Tibial nerve (tissue), 4 donors: ENCODE results near the gene CDH24. TPM values are rescaled to one million over a fixed set of nuclear protein-coding genes. Genes with fewer than 3 reads are reported as not detected.

ENCODE experiments used
- DNase-seq, 2 donors: peaks; one replicate each; pipeline ENCODE4 v3.0.0-alpha.2; 2019; ENCODE audit warnings: low spot score in 2 of 2
- H3K27ac ChIP-seq, 4 donors: fragments of 200-600 bp; sonication (generic) in 3 of 4; one replicate each; pipeline ENCODE4 v1.5.1; 2017 to 2019; ENCODE audit warnings: mild to moderate bottlenecking in 1 of 4
- H3K27me3 ChIP-seq, 2 donors: fragments of 200-600 bp; sonication (generic) in 1 of 2; one replicate each; pipeline versions ENCODE4 v1.5.1 to v1.6.0; 2017 to 2019
- H3K36me3 ChIP-seq, 3 donors: fragments of 200-600 bp; sonication (generic); one replicate each; pipeline ENCODE4 v1.5.1; 2018 to 2019
- H3K4me1 ChIP-seq, 4 donors: fragments of 200-600 bp; sonication (generic) in 3 of 4; one replicate each; pipeline ENCODE4 v1.5.1; 2017 to 2019
- H3K4me3 ChIP-seq, 4 donors: fragments of 200-600 bp; sonication (generic) in 3 of 4; one replicate each; pipeline ENCODE4 v1.5.1; 2017 to 2019; ENCODE audit warnings: mild to moderate bottlenecking in 1 of 4, moderate library complexity in 1 of 4
- H3K9me3 ChIP-seq, 4 donors: fragments of 200-600 bp; sonication (generic) in 3 of 4; one replicate each; pipeline ENCODE4 v1.5.1; 2017 to 2019
- EP300 ChIP-seq, 2 donors: sonication (generic); formaldehyde crosslinking; IDR thresholded peaks; one replicate each; pipeline ENCODE4 v1.6.1; 2017; ENCODE audit warnings: antibody characterized with exemption in 2 of 2, mild to moderate bottlenecking in 1 of 2
- POLR2A ChIP-seq, 2 donors: fragments of 450-650 bp; IDR thresholded peaks; one replicate each; pipeline ENCODE4 v1.6.1; 2017; ENCODE audit warnings: antibody characterized with exemption in 2 of 2, mild to moderate bottlenecking in 2 of 2, moderate library complexity in 2 of 2
- WGBS, 2 donors: methylation state at CpG; one replicate each; pipeline ENCODE4 v1.1.5; 2018; 5-methylcytosine and 5-hydroxymethylcytosine counted together
- total RNA-seq, 4 donors: library from RNA; depleted of rRNA; stranded (reverse); fragments of >200 nt; gene quantifications; one replicate each; pipeline ENCODE4 v1.1.0, GENCODE V29; 2016
- TF ChIP-seq, protein P1 (sequence below), 5 experiments: fragments of 200-600 bp in 3 of 5; fragments of 450-650 bp in 2 of 5; sonication (generic) in 3 of 5; IDR thresholded peaks; one replicate each; pipeline ENCODE4 v1.5.1; 2016 to 2019; ENCODE audit warnings: antibody characterized with exemption in 5 of 5, mild to moderate bottlenecking in 3 of 5, moderate library complexity in 2 of 5

The CDH24 gene
- total RNA-seq, 4 donors from 2014 or later = 3.9 to 11.1 (median 6.0) TPM

DNA sequence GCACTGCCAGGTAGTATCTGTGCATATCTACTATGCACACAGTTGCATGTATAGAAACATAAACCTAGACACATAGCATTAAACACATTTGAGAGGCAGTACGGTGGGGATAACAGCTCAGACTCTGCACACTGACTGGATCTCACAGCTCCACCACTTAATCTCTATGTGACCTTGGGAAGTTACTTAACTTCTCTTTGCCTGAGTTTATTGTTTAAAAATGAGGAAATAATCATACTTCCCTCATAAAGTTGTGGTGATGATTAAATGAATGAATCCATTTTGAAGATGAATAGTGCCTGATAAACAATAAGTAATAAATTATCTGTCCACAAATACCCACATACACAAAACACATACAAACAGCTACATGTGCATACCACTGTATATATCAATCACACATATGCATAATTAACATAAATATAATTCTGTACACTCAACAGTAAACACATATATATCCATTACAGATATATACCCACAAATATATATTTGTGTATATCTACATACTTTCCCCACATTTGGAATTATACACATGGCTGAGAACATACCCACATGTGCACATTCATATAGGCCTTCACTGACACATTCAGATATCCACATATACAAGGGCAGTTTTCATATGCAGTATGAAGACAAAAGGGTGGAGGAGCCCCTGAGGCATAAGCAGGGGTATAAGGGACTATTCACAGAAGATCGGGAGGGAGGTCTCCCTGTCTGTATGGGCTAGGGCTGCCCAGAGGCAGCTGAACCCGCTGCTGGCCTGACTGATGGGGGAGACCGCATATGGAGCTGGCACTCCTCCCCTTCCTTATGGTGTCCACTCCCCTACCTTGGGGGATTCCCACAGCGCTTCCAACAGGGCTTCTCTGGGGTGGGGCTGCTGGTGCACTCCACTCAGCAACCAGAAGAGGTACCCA, 5.9 kb downstream of the CDH24 start:
- TF ChIP-seq POLR2A (IDR thresholded peaks at IDR 0.05) (no peak), EP300 (IDR thresholded peaks at IDR 0.05) (no peak)
- TF ChIP-seq, protein P1, sequence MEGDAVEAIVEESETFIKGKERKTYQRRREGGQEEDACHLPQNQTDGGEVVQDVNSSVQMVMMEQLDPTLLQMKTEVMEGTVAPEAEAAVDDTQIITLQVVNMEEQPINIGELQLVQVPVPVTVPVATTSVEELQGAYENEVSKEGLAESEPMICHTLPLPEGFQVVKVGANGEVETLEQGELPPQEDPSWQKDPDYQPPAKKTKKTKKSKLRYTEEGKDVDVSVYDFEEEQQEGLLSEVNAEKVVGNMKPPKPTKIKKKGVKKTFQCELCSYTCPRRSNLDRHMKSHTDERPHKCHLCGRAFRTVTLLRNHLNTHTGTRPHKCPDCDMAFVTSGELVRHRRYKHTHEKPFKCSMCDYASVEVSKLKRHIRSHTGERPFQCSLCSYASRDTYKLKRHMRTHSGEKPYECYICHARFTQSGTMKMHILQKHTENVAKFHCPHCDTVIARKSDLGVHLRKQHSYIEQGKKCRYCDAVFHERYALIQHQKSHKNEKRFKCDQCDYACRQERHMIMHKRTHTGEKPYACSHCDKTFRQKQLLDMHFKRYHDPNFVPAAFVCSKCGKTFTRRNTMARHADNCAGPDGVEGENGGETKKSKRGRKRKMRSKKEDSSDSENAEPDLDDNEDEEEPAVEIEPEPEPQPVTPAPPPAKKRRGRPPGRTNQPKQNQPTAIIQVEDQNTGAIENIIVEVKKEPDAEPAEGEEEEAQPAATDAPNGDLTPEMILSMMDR (IDR thresholded peaks at IDR 0.05) = no peak
- Histone ChIP-seq H3K9me3 (no peaks in the 10 kb centered on the region), H3K36me3 (no peaks in the 10 kb centered on the region), H3K27me3 (no peaks in the 10 kb centered on the region), H3K4me3 (no peak overlapping the region), H3K4me1 (peaks cover 0 to 7% (median 2%) of the 10 kb centered on the region in 4 donors), H3K27ac (no peak overlapping the region)
- DNase-seq = no peak
- WGBS, 2 donors = 66 to 70% methylated on average over 5 of the region's 5 CpGs

DNA sequence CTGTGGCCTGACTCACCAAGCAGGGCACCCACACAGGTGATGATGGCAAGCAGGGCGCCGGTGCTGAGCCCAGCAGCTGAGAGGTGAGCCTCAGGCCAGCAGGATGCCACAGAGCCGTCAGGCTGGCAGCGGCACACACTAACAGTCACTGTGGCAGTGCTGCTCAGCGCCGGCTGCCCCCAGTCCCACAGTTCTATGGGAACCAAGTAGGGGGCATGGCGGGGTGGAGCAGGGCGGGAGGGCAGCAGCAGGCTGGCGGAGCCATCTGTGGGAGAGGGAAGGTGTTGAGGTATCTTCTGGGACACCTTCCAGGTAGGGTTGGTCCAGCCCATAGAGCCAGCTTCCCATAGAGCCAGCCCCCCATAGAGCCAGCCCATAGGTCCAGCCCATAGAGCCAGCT, 8.3 kb downstream of the CDH24 start:
- no peaks in the 10 kb centered on the region for H3K9me3 ChIP-seq
- no peaks in the 10 kb centered on the region for H3K36me3 ChIP-seq
- no peak overlapping the region for H3K4me3 ChIP-seq
- no peaks in the 10 kb centered on the region for H3K27me3 ChIP-seq
- H3K27ac ChIP-seq = no peak overlapping the region
- H3K4me1 ChIP-seq = no peaks in the 10 kb centered on the region
- no peak for DNase-seq
- 95 to 96% methylated on average over 8 of the region's 9 CpGs for WGBS, 2 donors
- TF ChIP-seq, protein P1 (IDR thresholded peaks at IDR 0.05) = no peak
- TF ChIP-seq POLR2A (IDR thresholded peaks at IDR 0.05) (no peak), EP300 (IDR thresholded peaks at IDR 0.05) (no peak)

DNA sequence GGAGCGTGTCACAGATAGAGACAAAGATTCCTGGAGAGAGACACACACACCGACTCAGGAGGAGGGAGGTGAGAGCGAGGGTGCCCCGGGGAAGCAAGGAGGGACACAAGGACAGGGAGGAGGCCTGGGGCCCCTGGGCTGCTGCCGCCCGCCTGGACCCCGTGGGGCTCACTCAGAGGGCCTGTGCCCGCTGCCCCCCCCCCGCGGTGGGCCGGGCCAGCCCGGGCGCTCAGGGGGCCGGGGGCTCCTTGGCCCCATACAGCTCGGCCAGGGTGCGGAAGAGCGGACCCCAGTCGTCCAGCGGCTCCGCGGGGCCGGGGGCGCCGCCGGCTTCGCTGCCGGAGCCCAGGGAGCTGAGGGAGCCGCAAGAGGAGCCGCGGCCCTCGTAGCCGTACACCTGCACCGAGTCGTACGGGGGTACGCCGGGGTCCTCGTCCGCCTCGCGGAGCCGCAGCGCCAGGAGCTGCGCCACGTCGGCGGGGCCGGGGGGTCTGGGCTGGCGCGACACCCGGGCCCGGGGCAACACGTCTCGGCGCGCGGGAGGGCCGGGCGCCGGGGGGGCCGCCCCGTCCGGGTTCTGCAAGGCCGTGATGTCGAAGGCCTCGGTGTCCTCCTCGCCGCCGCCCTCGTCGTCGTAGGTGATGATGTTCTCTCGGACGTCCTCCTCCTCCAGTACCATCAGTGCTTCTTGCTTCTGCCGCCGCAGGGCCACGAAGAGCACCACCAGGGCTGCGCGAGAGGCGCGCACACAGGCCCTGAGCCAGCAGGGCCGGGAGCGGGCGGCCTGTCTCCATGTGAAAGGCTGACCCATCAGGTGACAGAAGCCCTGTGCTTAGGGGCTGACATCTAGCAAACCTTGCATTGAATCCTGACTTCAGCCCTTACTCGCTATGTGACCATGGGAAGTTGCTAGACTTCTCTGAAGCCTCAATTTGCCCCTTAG, 9.3 kb downstream of the CDH24 start:
- no peak for DNase-seq
- Histone ChIP-seq H3K27ac (no peak overlapping the region), H3K9me3 (no peaks in the 10 kb centered on the region), H3K36me3 (no peaks in the 10 kb centered on the region), H3K4me1 (no peaks in the 10 kb centered on the region), H3K4me3 (no peak overlapping the region), H3K27me3 (no peaks in the 10 kb centered on the region)
- TF ChIP-seq, protein P1 (IDR thresholded peaks at IDR 0.05) = no peak
- no peak for TF ChIP-seq EP300 (IDR thresholded peaks at IDR 0.05)
- no peak for TF ChIP-seq POLR2A (IDR thresholded peaks at IDR 0.05)
- 83 to 86% methylated on average over 34 to 52 of the region's 85 CpGs for WGBS, 2 donors

DNA sequence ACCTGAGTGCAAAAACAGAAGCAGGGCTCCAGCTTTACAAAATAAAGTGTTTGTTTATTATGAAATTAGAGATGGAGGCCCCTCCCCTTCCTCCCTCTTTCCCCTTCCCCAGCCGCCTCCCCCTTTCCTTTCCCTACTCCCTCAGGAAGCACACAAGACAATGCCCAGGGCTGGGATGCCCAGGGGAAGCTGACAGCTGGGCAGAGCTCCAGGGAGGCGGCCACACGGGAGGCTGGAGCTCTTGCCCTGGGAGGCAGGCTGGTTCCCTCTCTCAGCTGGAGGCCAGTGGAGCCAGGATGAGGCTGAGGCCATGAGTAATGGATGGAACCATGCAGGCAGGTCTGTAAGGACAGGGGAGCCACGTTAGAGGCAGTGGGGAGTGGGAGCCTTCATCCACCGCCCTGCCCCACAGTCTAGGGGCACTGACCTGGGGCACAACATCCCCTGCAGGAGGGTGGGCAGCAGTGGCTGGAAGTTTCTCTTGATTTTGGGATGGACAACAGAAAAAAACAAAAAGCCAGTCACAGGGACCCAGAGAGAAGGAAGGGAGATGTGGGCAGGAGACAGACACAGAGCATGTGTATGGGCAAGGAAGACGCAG, 10.2 kb downstream of the CDH24 start:
- H3K27me3 ChIP-seq = no peaks in the 10 kb centered on the region
- TF ChIP-seq, protein P1 (IDR thresholded peaks at IDR 0.05) = no peak
- TF ChIP-seq EP300 (IDR thresholded peaks at IDR 0.05) = no peak
- no peak for TF ChIP-seq POLR2A (IDR thresholded peaks at IDR 0.05)
- WGBS, 2 donors = 58 to 64% methylated on average over 6 of the region's 6 CpGs
- H3K4me1 ChIP-seq = no peaks in the 10 kb centered on the region
- no peaks in the 10 kb centered on the region for H3K9me3 ChIP-seq
- H3K36me3 ChIP-seq = no peaks in the 10 kb centered on the region
- no peak overlapping the region for H3K4me3 ChIP-seq
- H3K27ac ChIP-seq = no peak overlapping the region
- no peak for DNase-seq
